DOHH2 (cell line): Measurements from ENCODE around the gene TBK1.

Source experiments
- H3F3A ChIP-seq: fragments of 200-600 bp; sonication (generic), shearing (Covaris generic); 2 replicates; pipeline ENCODE4 v1.6.0; 2016; ENCODE audit warnings: antibody characterized with exemption, mild to moderate bottlenecking; ENCODE audit not compliant: control insufficient read depth, insufficient read depth
- H3K27ac ChIP-seq: fragments of 200-600 bp; sonication (generic); 2 replicates; pipeline ENCODE4 v1.5.1; 2014; ENCODE audit warnings: low read depth, mild to moderate bottlenecking, low read length, moderate library complexity
- H3K27me3 ChIP-seq: fragments of 200-600 bp; sonication (generic); 2 replicates; pipeline ENCODE4 v1.6.1; 2014; ENCODE audit warnings: mild to moderate bottlenecking, low read length, mixed read lengths; ENCODE audit not compliant: control insufficient read depth
- H3K36me3 ChIP-seq: fragments of 200-600 bp; sonication (generic); 2 replicates; pipeline ENCODE4 v1.6.1; 2014; ENCODE audit warnings: mild to moderate bottlenecking, low read length, moderate library complexity, mixed read lengths; ENCODE audit not compliant: control insufficient read depth
- H3K4me1 ChIP-seq: fragments of 200-600 bp; sonication (generic); 2 replicates; pipeline ENCODE4 v1.6.1; 2014; ENCODE audit warnings: mild to moderate bottlenecking, low read length, mixed read lengths; ENCODE audit not compliant: control insufficient read depth
- H3K4me2 ChIP-seq: fragments of 200-600 bp; sonication (generic); 2 replicates; pipeline ENCODE4 v1.6.0; 2014; ENCODE audit warnings: mild to moderate bottlenecking, low read length, moderate library complexity
- H3K4me3 ChIP-seq: fragments of 200-600 bp; sonication (generic); 2 replicates; pipeline ENCODE4 v1.5.1; 2014; ENCODE audit warnings: mild to moderate bottlenecking, low read length, mixed read lengths
- H3K79me2 ChIP-seq: fragments of 200-600 bp; sonication (generic); 2 replicates; pipeline ENCODE4 v1.6.1; 2014; ENCODE audit warnings: mild to moderate bottlenecking, low read length, mixed read lengths; ENCODE audit not compliant: control insufficient read depth
- H3K9me2 ChIP-seq: fragments of 200-600 bp; sonication (generic); replicated peaks from 2 replicates; pipeline ENCODE4 v1.6.1; 2014; ENCODE audit warnings: mild to moderate bottlenecking, low read length, mixed read lengths; ENCODE audit not compliant: control insufficient read depth
- H3K9me3 ChIP-seq: fragments of 200-600 bp; sonication (generic); 2 replicates; pipeline ENCODE4 v1.6.1; 2014; ENCODE audit warnings: antibody characterized with exemption, low read length, mixed read lengths; ENCODE audit not compliant: control insufficient read depth, insufficient read depth
- H4K20me1 ChIP-seq: fragments of 200-600 bp; sonication (generic); 2 replicates; pipeline ENCODE4 v1.6.0; 2014; ENCODE audit warnings: low read depth, mild to moderate bottlenecking, antibody characterized with exemption, low read length, moderate library complexity; ENCODE audit not compliant: control insufficient read depth, insufficient read depth
- CTCF ChIP-seq: fragments of 200-600 bp; sonication (generic); IDR thresholded peaks from one replicate; pipeline ENCODE4 v1.5.1; 2014; ENCODE audit warnings: antibody characterized with exemption, mild to moderate bottlenecking, low read depth, low read length; ENCODE audit not compliant: poor library complexity, severe bottlenecking
- EZH2phosphoT487 ChIP-seq: fragments of 200-600 bp; sonication (generic); IDR thresholded peaks from 2 replicates; pipeline ENCODE4 v1.6.1; 2017; ENCODE audit warnings: borderline replicate concordance, mild to moderate bottlenecking, antibody characterized with exemption, low read length, moderate library complexity, mixed read lengths

Gene TBK1

GRCh38 chr12:64497484-64497883 lies 45.6 kb downstream of the TBK1 start:
- no peak overlapping the region for H3K4me3 ChIP-seq
- H3K9me3 ChIP-seq, result no peaks in the 10 kb centered on the region
- H3K9me2 ChIP-seq, result no peaks in the 10 kb centered on the region
- H3K4me2 ChIP-seq, result no peak overlapping the region
- no peaks in the 10 kb centered on the region for H3K79me2 ChIP-seq
- H3K27ac ChIP-seq, result no peak overlapping the region
- H4K20me1 ChIP-seq, result no peaks in the 10 kb centered on the region
- H3K27me3 ChIP-seq, result no peaks in the 10 kb centered on the region
- peaks cover 9% of the 10 kb centered on the region; the same call in 1 of the 2 replicates for H3F3A ChIP-seq
- no peaks in the 10 kb centered on the region for H3K4me1 ChIP-seq
- no peak for TF ChIP-seq CTCF
- TF ChIP-seq EZH2phosphoT487, result no peak
- peaks cover 68% of the 10 kb centered on the region for H3K36me3 ChIP-seq

DNA sequence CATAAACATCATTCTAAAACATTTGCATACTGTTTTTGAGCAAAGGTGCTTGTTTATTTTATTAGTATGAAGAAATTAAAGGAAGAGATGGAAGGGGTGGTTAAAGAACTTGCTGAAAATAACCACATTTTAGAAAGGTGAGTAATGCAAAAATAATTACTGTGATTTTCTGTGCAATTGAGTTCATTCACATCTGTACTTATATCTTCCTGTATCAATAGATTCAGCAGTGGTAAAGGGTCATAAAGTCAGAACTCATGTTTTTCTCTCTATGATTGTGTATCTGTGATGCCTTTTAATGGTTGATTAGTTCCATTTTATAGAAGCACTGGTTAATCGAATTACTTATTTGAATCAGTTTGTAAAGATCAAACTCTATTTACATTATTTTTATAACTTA lies 46.0 kb downstream of the TBK1 start:
- H3K4me2 ChIP-seq, result no peak overlapping the region
- H3K79me2 ChIP-seq, result no peaks in the 10 kb centered on the region
- H3K27me3 ChIP-seq, result no peaks in the 10 kb centered on the region
- no peaks in the 10 kb centered on the region for H3K9me2 ChIP-seq
- H3K36me3 ChIP-seq, result peaks cover 68% of the 10 kb centered on the region
- no peaks in the 10 kb centered on the region for H3K4me1 ChIP-seq
- no peaks in the 10 kb centered on the region for H4K20me1 ChIP-seq
- H3F3A ChIP-seq, result peaks cover 9% of the 10 kb centered on the region; the same call in 1 of the 2 replicates
- no peak overlapping the region for H3K4me3 ChIP-seq
- H3K9me3 ChIP-seq, result no peaks in the 10 kb centered on the region
- no peak for TF ChIP-seq CTCF
- no peak for TF ChIP-seq EZH2phosphoT487
- no peak overlapping the region for H3K27ac ChIP-seq

DNA sequence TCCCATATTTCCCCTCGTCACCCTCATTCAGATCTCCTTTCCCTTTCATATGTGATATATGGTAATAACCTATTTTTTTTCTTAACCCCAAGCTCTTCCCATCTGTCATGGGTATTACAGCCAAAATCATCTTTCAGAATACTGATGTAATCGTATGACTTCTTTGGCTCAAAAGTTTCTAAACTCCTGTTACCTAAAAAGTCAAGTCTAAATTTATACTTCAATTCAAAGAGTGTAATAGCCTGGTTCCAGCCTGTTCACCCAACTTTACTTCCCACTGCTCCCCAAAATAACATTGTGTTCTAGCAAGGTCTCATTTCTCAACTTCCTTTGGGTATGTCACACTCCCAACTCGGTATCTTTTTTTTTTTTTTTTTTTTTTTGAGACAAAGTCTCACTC lies 48.5 kb downstream of the TBK1 start:
- Histone ChIP-seq H3K27ac (no peak overlapping the region), H3K36me3 (peaks cover 46% of the 10 kb centered on the region), H3K9me3 (no peaks in the 10 kb centered on the region), H3K4me1 (no peaks in the 10 kb centered on the region), H3K79me2 (no peaks in the 10 kb centered on the region), H4K20me1 (no peaks in the 10 kb centered on the region), H3K4me2 (no peak overlapping the region), H3K4me3 (no peak overlapping the region), H3K27me3 (no peaks in the 10 kb centered on the region), H3F3A (peaks cover 9% of the 10 kb centered on the region; the same call in 1 of the 2 replicates), H3K9me2 (no peaks in the 10 kb centered on the region)
- TF ChIP-seq EZH2phosphoT487 (no peak), CTCF (no peak)

DNA sequence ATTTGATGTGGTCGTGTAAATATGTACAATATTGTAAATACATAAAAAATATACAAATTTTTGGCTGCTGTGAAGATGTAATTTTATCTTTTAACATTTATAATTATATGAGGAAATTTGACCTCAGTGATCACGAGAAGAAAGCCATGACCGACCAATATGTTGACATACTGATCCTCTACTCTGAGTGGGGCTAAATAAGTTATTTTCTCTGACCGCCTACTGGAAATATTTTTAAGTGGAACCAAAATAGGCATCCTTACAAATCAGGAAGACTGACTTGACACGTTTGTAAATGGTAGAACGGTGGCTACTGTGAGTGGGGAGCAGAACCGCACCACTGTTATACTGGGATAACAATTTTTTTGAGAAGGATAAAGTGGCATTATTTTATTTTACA lies 49.6 kb downstream of the TBK1 start:
- Histone ChIP-seq H3K4me1 (no peaks in the 10 kb centered on the region), H3K9me3 (no peaks in the 10 kb centered on the region), H3K36me3 (peaks cover 37% of the 10 kb centered on the region), H3K27ac (no peak overlapping the region), H4K20me1 (no peaks in the 10 kb centered on the region), H3K9me2 (no peaks in the 10 kb centered on the region), H3K4me3 (no peak overlapping the region), H3K27me3 (no peaks in the 10 kb centered on the region), H3K4me2 (no peak overlapping the region), H3K79me2 (no peaks in the 10 kb centered on the region), H3F3A (peaks cover under 1% of the 10 kb centered on the region; the same call in 1 of the 2 replicates)
- TF ChIP-seq CTCF (no peak), EZH2phosphoT487 (no peak)
